ENCODE measurements around the gene DMRTB1. TPM values are rescaled to one million over a fixed set of nuclear protein-coding genes. Genes with fewer than 3 reads are reported as not detected.

The DMRTB1 gene
- total RNA-seq = not detected
- polyA plus RNA-seq (2013, experiment 1 of 2) = not detected
- not detected for polyA plus RNA-seq (2013, experiment 2 of 2)
- 0 to 0.13 (median 0) reads per million in 172 experiments for total RNA-seq

DNA sequence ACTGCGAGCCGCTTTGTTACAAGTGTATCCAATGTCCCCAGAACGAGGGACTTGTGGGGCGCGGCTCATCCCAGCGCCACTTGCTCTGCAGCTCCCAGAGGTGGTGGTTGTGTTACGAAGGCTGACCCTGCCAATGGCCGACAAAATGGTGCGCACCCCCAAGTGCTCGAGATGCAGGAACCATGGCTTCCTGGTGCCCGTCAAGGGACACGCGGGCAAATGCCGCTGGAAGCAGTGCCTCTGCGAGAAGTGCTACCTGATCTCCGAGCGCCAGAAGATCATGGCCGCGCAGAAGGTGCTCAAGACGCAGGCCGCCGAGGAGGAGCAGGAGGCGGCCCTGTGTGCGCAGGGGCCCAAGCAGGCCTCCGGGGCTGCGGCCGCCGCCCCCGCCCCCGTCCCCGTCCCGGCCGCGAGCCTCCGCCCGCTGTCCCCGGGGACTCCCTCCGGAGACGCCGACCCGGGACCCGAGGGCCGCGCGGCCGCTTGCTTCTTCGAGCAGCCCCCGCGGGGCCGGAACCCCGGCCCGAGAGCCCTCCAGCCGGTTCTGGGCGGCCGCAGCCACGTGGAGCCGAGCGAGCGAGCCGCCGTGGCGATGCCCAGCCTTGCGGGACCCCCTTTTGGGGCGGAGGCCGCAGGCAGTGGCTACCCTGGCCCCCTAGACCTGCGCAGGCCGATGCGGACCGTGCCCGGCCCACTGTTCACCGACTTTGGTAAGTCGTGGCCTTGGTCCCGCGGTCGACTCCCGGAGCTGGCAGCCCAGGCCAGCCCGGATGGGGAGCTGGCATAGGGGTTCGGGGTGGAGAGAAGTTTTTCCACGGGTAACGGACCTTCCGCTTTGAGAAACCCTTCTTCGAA is at the start of gene DMRTB1:
Gene DMRTB1 (plus strand): TSS at position 79 of the 855 bp plus-strand sequence. CDS start 55 bp downstream, at position 134.
- Mint-ChIP-seq H3K4me1 (ENCODE audit: low read depth) (no peaks in the 10 kb centered on the region), H3K36me3 (ENCODE audit: low read depth) (no peaks in the 10 kb centered on the region), H3K9me3 (no peaks in the 10 kb centered on the region), H3K27ac (no peak within 1 kb of the TSS), H3K4me3 (no peak within 1 kb of the TSS), H3K27me3 (peaks cover 15% of the 10 kb centered on the region)
- ATAC-seq (ENCODE audit: poor library complexity) = no peak
- intact Hi-C loops (cut with DNase I, micrococcal nuclease) = no loop called here
- peak in 1 of 14 experiments; percentile 33 for DNase-seq
- peaks cover 2% of the 10 kb centered on the region for H3K4me1 ChIP-seq (ENCODE audit: insufficient read depth, low read length)
- no peak within 1 kb of the TSS for H3K4me3 ChIP-seq (ENCODE audit: low read length)
- no peak within 1 kb of the TSS for H3K27ac ChIP-seq (ENCODE audit: low read depth in 1 of 2, low read length in 2 of 2)
- TF ChIP-seq, protein P1, sequence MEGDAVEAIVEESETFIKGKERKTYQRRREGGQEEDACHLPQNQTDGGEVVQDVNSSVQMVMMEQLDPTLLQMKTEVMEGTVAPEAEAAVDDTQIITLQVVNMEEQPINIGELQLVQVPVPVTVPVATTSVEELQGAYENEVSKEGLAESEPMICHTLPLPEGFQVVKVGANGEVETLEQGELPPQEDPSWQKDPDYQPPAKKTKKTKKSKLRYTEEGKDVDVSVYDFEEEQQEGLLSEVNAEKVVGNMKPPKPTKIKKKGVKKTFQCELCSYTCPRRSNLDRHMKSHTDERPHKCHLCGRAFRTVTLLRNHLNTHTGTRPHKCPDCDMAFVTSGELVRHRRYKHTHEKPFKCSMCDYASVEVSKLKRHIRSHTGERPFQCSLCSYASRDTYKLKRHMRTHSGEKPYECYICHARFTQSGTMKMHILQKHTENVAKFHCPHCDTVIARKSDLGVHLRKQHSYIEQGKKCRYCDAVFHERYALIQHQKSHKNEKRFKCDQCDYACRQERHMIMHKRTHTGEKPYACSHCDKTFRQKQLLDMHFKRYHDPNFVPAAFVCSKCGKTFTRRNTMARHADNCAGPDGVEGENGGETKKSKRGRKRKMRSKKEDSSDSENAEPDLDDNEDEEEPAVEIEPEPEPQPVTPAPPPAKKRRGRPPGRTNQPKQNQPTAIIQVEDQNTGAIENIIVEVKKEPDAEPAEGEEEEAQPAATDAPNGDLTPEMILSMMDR (IDR thresholded peaks at IDR 0.05) = no peak
- ChIA-PET CTCF (no interaction called here), POLR2A (no interaction called here)
- no peaks in the 10 kb centered on the region for H3K27me3 ChIP-seq (ENCODE audit: control insufficient read depth in 1 of 2, insufficient read depth in 2 of 2, low read length in 2 of 2)
- H3K36me3 ChIP-seq (ENCODE audit: insufficient read depth, low read length) = no peaks in the 10 kb centered on the region
- no peaks in the 10 kb centered on the region for H3K9me3 ChIP-seq (ENCODE audit: control insufficient read depth in 1 of 2, insufficient read depth in 1 of 2, low read length in 2 of 2)

DNA sequence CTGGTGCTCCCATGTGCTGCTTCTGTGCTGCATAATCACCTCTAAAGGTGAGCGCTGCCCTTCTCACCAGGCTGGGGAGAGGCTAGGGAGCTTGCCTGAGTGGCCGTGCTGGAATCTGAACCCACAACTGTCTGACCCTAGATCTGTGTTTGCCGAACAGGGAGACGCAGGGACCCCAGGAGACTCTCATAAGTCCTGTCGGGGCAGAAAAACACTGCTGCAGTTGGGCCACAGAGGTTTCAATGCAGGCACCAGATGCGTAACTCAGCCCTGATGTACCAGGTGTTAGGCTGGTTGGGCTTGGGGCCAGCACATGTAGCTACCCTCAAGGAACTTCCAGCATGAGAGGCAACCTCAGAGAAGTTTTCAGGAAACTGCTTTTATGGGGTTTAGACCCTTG is 49.5 kb upstream of the DMRTB1 start:
- H3K4me1 ChIP-seq (ENCODE audit: insufficient read depth, low read length) = peaks cover 60% of the 10 kb centered on the region
- no peak overlapping the region for H3K27ac Mint-ChIP-seq
- CTCF ChIA-PET = no interaction called here

DNA sequence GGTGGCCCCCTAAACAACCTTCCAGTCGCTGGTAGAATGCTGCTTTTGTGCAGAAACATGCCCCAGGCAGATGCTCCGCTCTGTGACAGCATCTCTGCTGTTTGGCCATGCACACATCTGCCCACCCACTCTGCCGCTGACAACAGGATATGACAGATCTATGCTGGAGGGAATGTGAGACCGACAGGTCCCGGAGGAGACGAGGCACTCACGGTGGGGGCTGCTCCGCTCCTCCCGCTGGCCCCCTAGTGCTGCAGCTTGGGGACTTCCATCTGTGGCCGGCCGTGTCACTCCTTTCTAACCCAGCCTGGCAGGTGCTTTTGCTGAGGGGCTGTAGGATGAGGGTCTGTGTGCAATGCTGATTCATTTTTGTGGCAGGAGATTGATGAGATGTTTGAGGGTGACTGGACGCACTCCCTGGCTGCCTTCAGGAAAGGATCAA is 49.1 kb upstream of the DMRTB1 start:
- H3K4me1 ChIP-seq (ENCODE audit: insufficient read depth, low read length) = peaks cover 64% of the 10 kb centered on the region
- intact Hi-C loops (cut with DNase I, micrococcal nuclease) = no loop called here
- no peak overlapping the region for H3K4me3 ChIP-seq (ENCODE audit: low read length)
- Mint-ChIP-seq H3K4me3 (no peak overlapping the region), H3K9me3 (no peaks in the 10 kb centered on the region), H3K36me3 (ENCODE audit: low read depth) (no peaks in the 10 kb centered on the region), H3K4me1 (ENCODE audit: low read depth) (peaks cover 46% of the 10 kb centered on the region), H3K27me3 (no peaks in the 10 kb centered on the region), H3K27ac (peak overlapping the region; percentile 90)
- peak in 5 of 14 experiments; percentile 8 to 69 (median 47) for DNase-seq
- POLR2A ChIA-PET = no interaction called here
- TF ChIP-seq, protein P1 (IDR thresholded peaks at IDR 0.05) = no peak
- H3K9me3 ChIP-seq (ENCODE audit: control insufficient read depth in 1 of 2, insufficient read depth in 1 of 2, low read length in 2 of 2) = no peaks in the 10 kb centered on the region
- H3K27ac ChIP-seq (ENCODE audit: low read depth in 1 of 2, low read length in 2 of 2) = peak overlapping the region in 1 of 2 donors; percentile 16
- no peak for ATAC-seq (ENCODE audit: poor library complexity)
- H3K36me3 ChIP-seq (ENCODE audit: insufficient read depth, low read length) = no peaks in the 10 kb centered on the region
- CTCF ChIA-PET = no interaction called here
- no peaks in the 10 kb centered on the region for H3K27me3 ChIP-seq (ENCODE audit: control insufficient read depth in 1 of 2, insufficient read depth in 2 of 2, low read length in 2 of 2)

More for the DNA sequence above, 49.5 kb upstream of the DMRTB1 start:
- Histone ChIP-seq H3K27ac (ENCODE audit: low read depth in 1 of 2, low read length in 2 of 2) (peak overlapping the region in 1 of 2 donors; percentile 16), H3K36me3 (ENCODE audit: insufficient read depth, low read length) (no peaks in the 10 kb centered on the region), H3K4me3 (ENCODE audit: low read length) (no peak overlapping the region), H3K9me3 (ENCODE audit: control insufficient read depth in 1 of 2, insufficient read depth in 1 of 2, low read length in 2 of 2) (no peaks in the 10 kb centered on the region), H3K27me3 (ENCODE audit: control insufficient read depth in 1 of 2, insufficient read depth in 2 of 2, low read length in 2 of 2) (no peaks in the 10 kb centered on the region)
- H3K36me3 Mint-ChIP-seq (ENCODE audit: low read depth) = no peaks in the 10 kb centered on the region
- H3K27me3 Mint-ChIP-seq = no peaks in the 10 kb centered on the region
- intact Hi-C loops (cut with DNase I, micrococcal nuclease) = no loop called here
- TF ChIP-seq, protein P1 (IDR thresholded peaks at IDR 0.05) = no peak
- DNase-seq (peak in 1 of 14 experiments; percentile 21), ATAC-seq (ENCODE audit: poor library complexity) (no peak)
- H3K4me3 Mint-ChIP-seq = no peak overlapping the region
- peaks cover 46% of the 10 kb centered on the region for H3K4me1 Mint-ChIP-seq (ENCODE audit: low read depth)
- H3K9me3 Mint-ChIP-seq = no peaks in the 10 kb centered on the region
- POLR2A ChIA-PET = no interaction called here

Measured in CD4-positive, alpha-beta T cell (primary cell).